HG02840 (cell line): ENCODE measurements around the gene C2orf81.
"Not testable (repeated sequence)": the region's sequence is repeated elsewhere in the genome, so short reads cannot be mapped to it uniquely, and the experiment has no call there.

ENCODE experiments used
- ATAC-seq: cut with Tn5 transposase; IDR thresholded peaks from one replicate; pipeline ENCODE4 v1.9.1; 2021; ENCODE audit warnings: mild to moderate bottlenecking, moderate library complexity, moderate number of reproducible peaks; ENCODE audit not compliant: unreplicated experiment, low FRiP score

C2orf81 gene

DNA sequence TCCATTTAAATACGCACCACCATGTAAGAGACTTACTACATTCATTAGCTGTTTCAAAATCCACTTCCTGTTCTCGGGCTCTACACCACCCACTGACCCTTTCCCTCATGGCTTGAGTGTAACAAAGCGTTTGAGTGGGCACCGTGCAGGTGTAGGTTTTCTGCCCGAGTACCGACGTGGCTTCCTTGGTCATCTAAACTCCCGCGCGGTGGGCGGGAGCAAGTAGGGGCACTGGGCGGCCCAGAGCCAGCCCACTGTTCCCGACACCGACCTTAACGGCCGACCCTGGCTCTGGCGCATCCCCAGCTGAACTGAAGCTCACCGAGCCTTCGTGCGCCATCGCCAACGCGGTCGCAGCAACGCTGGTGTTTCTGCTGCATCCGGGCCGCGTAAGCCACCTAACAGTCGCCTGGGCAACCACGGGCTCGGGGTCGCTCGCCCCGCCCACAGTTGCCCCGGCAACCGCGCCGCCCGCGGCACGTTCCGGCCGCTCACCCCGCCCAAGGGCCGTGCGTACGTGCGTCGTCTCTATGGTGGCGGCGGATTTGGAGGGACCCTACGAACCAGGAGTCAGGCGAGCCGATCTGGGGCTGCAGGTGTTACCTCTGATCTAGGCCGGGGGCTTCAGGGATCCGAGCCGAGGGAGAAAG lies at the start of gene C2orf81, which contains the start of gene WDR54:
Gene C2orf81 (minus strand): TSS at position 399 of the 650 bp plus-strand sequence. CDS start 59 bp downstream, at position 340.
Gene WDR54 (plus strand): TSS at position 510 of the 650 bp plus-strand sequence. CDS start 424 bp downstream, outside the sequence.
- ATAC-seq: peak; percentile 92

- not testable (repeated sequence) for ATAC-seq
Measured at GRCh38 chr2:74470742-74471141, 49.3 kb upstream of the C2orf81 start.

GRCh38 chr2:74464406-74464805 lies 43.0 kb upstream of the C2orf81 start:
- no peak for ATAC-seq

- no peak for ATAC-seq
Measured at GRCh38 chr2:74462786-74463105, 41.3 kb upstream of the C2orf81 start.

GRCh38 chr2:74462054-74462785 lies 40.8 kb upstream of the C2orf81 start:
- no peak for ATAC-seq

- ATAC-seq: no peak
Measured at GRCh38 chr2:74461187-74462053, 40.0 kb upstream of the C2orf81 start.

GRCh38 chr2:74460187-74460586 lies 38.8 kb upstream of the C2orf81 start:
- not testable (repeated sequence) for ATAC-seq

- not testable (repeated sequence) for ATAC-seq
Measured at GRCh38 chr2:74459503-74460118, 38.2 kb upstream of the C2orf81 start.

- no peak for ATAC-seq
Measured at GRCh38 chr2:74458938-74459363, 37.5 kb upstream of the C2orf81 start.

DNA sequence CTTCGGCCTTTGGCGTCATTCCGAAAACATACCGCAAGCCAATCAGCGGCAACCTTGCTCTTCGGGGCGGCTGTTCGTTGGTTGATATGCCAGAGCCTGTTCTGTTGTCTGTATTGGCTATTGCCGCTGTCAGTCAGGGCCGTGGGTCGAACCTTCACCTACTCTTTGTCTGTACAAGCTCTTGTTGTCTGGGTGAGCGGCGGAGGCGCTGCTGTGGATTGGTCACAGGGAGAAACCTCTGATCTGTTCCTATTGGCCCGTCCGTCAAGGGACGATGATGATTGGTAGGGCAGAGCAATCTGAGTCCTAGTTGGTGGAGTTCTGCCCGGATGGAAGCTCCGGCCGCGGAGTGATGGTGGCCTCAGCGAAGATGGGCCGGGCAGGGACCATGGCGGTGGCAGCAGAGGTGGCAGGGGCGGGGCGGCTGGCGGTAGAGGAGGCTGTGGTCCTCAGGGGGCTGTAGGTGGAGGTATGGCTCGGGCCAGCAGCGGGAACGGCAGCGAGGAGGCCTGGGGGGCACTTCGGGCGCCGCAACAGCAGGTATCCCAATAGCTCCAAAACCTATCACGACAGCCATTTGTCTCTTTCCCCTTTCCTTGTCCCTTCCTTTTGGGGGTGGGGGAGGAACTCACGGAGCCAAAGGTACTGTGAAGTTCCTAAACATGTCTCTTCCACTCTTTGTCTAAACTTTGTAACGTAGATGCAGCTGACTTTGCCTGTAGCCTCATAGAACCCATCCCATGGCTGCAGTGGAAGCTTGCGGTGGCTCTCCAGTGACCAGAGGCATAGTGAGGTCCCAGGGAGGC lies 36.9 kb upstream of the C2orf81 start, which contains the start of gene WBP1:
Gene WBP1 (plus strand): TSS at position 307 of the 806 bp plus-strand sequence. CDS start 165 bp downstream, at position 472.
- peak; percentile 85 for ATAC-seq

- peak; percentile 28 for ATAC-seq
Measured at GRCh38 chr2:74457549-74458131, 36.2 kb upstream of the C2orf81 start.

- ATAC-seq: peak; percentile 0
Measured at GRCh38 chr2:74457129-74457548, 35.7 kb upstream of the C2orf81 start.

DNA sequence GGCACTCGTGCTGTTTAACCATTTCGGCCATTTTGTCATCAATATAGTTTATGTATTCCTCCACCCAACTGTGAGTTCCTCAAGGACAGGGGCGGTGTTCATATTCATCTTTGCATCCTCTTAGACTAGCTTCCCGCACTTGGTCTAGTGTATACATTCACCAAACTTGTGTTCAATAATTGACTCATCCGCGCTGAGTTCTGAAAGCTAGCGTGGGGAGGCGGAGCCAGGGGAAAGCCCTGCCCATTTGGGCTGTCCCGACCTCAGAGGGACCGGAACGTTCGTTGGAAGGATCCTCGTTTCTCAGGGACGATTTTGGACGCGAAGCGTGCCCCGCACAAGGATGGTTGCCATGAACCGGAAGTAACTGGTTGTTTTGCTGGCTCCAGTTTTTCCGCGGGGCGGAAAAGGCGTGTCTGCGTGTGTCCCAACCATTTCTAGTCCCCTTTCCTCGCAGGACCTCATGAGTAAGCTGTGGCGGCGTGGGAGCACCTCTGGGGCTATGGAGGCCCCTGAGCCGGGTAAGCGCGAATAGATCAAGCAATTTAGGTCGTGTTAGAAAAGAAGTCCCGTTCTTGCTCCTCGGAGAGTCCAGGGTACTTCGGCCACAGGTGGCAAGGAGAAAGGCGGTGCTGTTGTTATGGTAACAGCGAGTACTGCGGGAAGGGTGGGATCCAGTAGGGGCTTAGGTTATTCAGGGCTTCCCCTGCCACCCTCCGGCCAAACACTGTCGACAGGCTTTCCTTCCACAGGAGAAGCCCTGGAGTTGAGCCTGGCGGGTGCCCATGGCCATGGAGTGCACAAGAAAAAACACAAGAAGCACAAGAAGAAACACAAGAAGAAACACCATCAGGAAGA lies 33.5 kb upstream of the C2orf81 start, which contains the start of gene INO80B:
Gene INO80B (plus strand): TSS at position 434 of the 858 bp plus-strand sequence. CDS start 30 bp downstream, at position 464.
- peak; percentile 47 for ATAC-seq

- no peak for ATAC-seq
Measured at GRCh38 chr2:74450570-74451190, 29.3 kb upstream of the C2orf81 start.

DNA sequence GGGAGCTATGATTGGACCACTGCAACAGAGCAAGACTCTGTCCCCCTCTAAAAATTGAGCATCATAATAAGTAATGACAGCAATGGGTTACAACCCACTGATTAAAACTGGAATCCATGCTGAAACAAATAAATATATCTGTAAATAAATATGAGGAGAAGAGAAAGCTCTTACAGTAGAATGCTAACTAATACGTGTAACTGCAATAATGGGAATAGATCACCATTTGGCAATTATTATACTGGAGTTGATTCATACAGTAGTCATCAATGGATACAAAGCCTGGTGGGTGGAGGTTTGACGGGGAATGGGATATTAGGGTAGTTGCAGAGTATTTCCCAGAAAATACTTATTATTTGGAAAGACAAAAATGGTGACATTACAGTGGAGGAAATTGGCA lies 27.4 kb upstream of the C2orf81 start:
- ATAC-seq: no peak

- no peak for ATAC-seq
Measured at GRCh38 chr2:74447230-74447999, 26.0 kb upstream of the C2orf81 start.
